K562 (cell line): ENCODE data around the gene TRPM4. TPM values are rescaled to one million over a fixed set of nuclear protein-coding genes. Genes with fewer than 3 reads are reported as not detected.

Experiments
- ATF1 ChIP-seq, 2 experiments: fragments of 450-650 bp in 1 of 2; IDR thresholded peaks; 2 replicates each; pipeline ENCODE4 v1.6.1; 2016; ENCODE audit warnings: missing compliant biosample characterization in 1 of 2, missing genetic modification characterization in 1 of 2
- CREB3L1 ChIP-seq: fragments of 450-650 bp; IDR thresholded peaks from 2 replicates; pipeline ENCODE4 v1.6.1; 2014; ENCODE audit warnings: low read depth, mild to moderate bottlenecking, moderate library complexity, borderline replicate concordance
- ELF2 ChIP-seq: fragments of 250-450 bp; sonication (Bioruptor Pico); IDR thresholded peaks from 2 replicates; pipeline ENCODE4 v1.5.0; 2021; ENCODE audit warnings: mild to moderate bottlenecking
- ETS1 ChIP-seq: conservative IDR thresholded peaks from 2 replicates; pipeline ENCODE4 v1.6.1; 2011; ENCODE audit warnings: low read depth, mild to moderate bottlenecking, low read length; ENCODE audit not compliant: control insufficient read depth
- ETV5 ChIP-seq: sonication (generic); formaldehyde crosslinking; IDR thresholded peaks from 2 replicates; pipeline ENCODE4 v1.4.0; 2020; ENCODE audit warnings: low read depth, mild to moderate bottlenecking, missing genetic modification reagents
- KDM2B ChIP-seq: fragments of 250-450 bp; sonication (Bioruptor Pico); IDR thresholded peaks from 2 replicates; pipeline ENCODE4 v1.8.0; 2021; ENCODE audit warnings: mild to moderate bottlenecking, moderate library complexity
- NFE2 ChIP-seq: IDR thresholded peaks from 2 replicates; pipeline ENCODE4 v1.6.1; 2014; ENCODE audit warnings: antibody characterized with exemption, low read depth
- NFYB ChIP-seq: IDR thresholded peaks from 2 replicates; pipeline ENCODE4 v1.6.1; 2011; ENCODE audit warnings: mild to moderate bottlenecking, moderate library complexity; ENCODE audit not compliant: insufficient read length; ENCODE audit errors: extremely low read depth
- NR3C1 ChIP-seq: sonication (generic); formaldehyde crosslinking; IDR thresholded peaks from 2 replicates; pipeline ENCODE4 v1.8.1; 2022; ENCODE audit warnings: missing genetic modification reagents
- PKNOX1 ChIP-seq: fragments of 450-650 bp; IDR thresholded peaks from 2 replicates; pipeline ENCODE4 v1.6.1; 2016
- POLR2AphosphoS5 ChIP-seq: IDR thresholded peaks from 2 replicates; pipeline ENCODE4 v1.6.1; 2011; ENCODE audit warnings: mild to moderate bottlenecking, low read depth, low read length, moderate library complexity; ENCODE audit not compliant: control insufficient read depth, insufficient read depth
- PURB ChIP-seq: sonication (generic); formaldehyde crosslinking; IDR thresholded peaks from 2 replicates; pipeline ENCODE4 v1.9.0; 2021; ENCODE audit warnings: low read depth, mild to moderate bottlenecking, missing genetic modification reagents
- RERE ChIP-seq: sonication (generic); formaldehyde crosslinking; IDR thresholded peaks from 2 replicates; pipeline ENCODE4 v1.8.0; 2023; ENCODE audit warnings: missing genetic modification reagents, mild to moderate bottlenecking, borderline replicate concordance
- SRF ChIP-seq, 2 experiments: fragments of 250-450, 450-650 bp in 1 of 2; sonication (Bioruptor Pico) in 1 of 2; sonication (generic) in 1 of 2; formaldehyde crosslinking; IDR thresholded peaks; 2 replicates each; pipeline versions ENCODE4 v1.5.0 to v1.5.1; 2020 to 2022; ENCODE audit warnings: mild to moderate bottlenecking in 1 of 2, missing genetic modification reagents in 1 of 2
- ZNF24 ChIP-seq: fragments of 450-650 bp; IDR thresholded peaks from 2 replicates; pipeline ENCODE4 v1.6.1; 2016
- polyA plus RNA-seq, 8 experiments: library from polyadenylated mRNA; depleted of rRNA in 4 of 8; stranded (reverse) in 5 of 8; unstranded in 3 of 8; fragments of >200 nt; fragmentation: Nextera tagmentation in 2 of 8; fragmentation: Illumina TruSeq in 1 of 8; extraction: Ambion mirVana in 2 of 8; extraction: Trizol in 1 of 8; gene quantifications; 2 replicates each; pipeline versions ENCODE4 v1.2.1 to v1.2.3, GENCODE V29; 2011 to 2014; ENCODE audit warnings: inconsistent platforms in 1 of 8, missing spikeins in 1 of 8
- total RNA-seq, 7 experiments: library from RNA; depleted of rRNA in 6 of 7; stranded (reverse); fragments of >200 nt in 6 of 7; fragmentation: Illumina TruSeq in 2 of 7; extraction: Trizol in 2 of 7; gene quantifications; 2 replicates each; pipeline versions ENCODE4 v1.2.1 to v1.2.3, GENCODE V29; 2011 to 2021; ENCODE audit warnings: low replicate concordance in 1 of 7

The TRPM4 gene
- total and polyA plus RNA-seq, 9 of the 15 experiments (the other 6 are each of a cell fraction or from before 2014, with no cell fraction given) = 6.5 to 45.4 (median 15.2) TPM

- 0 out of 2 replicates have a peak, but pooled peaks have one; percentile 32 for TF ChIP-seq ELF2 (CRISPR knock-in tag)
- no peak for TF ChIP-seq NFE2
- peak in 1 of 2 experiments; percentile 38; a peak in 2 of 4 replicates for TF ChIP-seq SRF (CRISPR knock-in tag; IDR thresholded peaks at IDR 0.05)
- TF ChIP-seq ATF1 (CRISPR knock-in tag; IDR thresholded peaks at IDR 0.05) = no peak
- TF ChIP-seq ATF1 (tag; IDR thresholded peaks at IDR 0.05) = 0 out of 2 replicates have a peak, but pooled peaks have one; percentile 27
- TF ChIP-seq NFYB = no peak
- TF ChIP-seq PURB (CRISPR knock-in tag) = no peak
- peak; percentile 71 for TF ChIP-seq PKNOX1
- TF ChIP-seq POLR2AphosphoS5 = peak; percentile 75
- TF ChIP-seq RERE (CRISPR knock-in tag) = no peak
- 0 out of 2 replicates have a peak, but pooled peaks have one; percentile 7 for TF ChIP-seq KDM2B (CRISPR knock-in tag)
- TF ChIP-seq NR3C1 = no peak
- no peak for TF ChIP-seq ZNF24
- TF ChIP-seq CREB3L1 = peak; percentile 31; the same call in 1 of the 2 replicates
- peak; percentile 75; the same call in 1 of the 2 replicates for TF ChIP-seq ETV5 (CRISPR knock-in tag)
- peak; percentile 49; the same call in 1 of the 2 replicates for TF ChIP-seq ETS1
These were observed 8.6 kb upstream of the TRPM4 start (continued) for GRCh38 chr19:49148784-49149651.
